ENCODE data around the gene PSG11.
"Not testable (repeated sequence)": the region's sequence is repeated elsewhere in the genome, so short reads cannot be mapped to it uniquely, and the experiment has no call there.

PSG11 gene

GRCh38 chr19:43021629-43022028 is 4.6 kb downstream of the PSG11 start:
- H3K9me3 ChIP-seq; H3K27me3 ChIP-seq; DNase-seq; H3K27ac ChIP-seq; intact Hi-C loops (cut with DNase I; ENCODE audit: low total_unique reads); H3K4me1 ChIP-seq; H3K4me3 ChIP-seq; H3K36me3 ChIP-seq: not testable (repeated sequence)

GRCh38 chr19:43019588-43019987 is 6.7 kb downstream of the PSG11 start:
- DNase-seq; H3K9me3 ChIP-seq; H3K4me1 ChIP-seq; intact Hi-C loops (cut with DNase I; ENCODE audit: low total_unique reads); H3K27ac ChIP-seq; H3K4me3 ChIP-seq; H3K36me3 ChIP-seq; H3K27me3 ChIP-seq: not testable (repeated sequence)

- H3K4me1 ChIP-seq; DNase-seq; H3K4me3 ChIP-seq; intact Hi-C loops (cut with DNase I; ENCODE audit: low total_unique reads); H3K27me3 ChIP-seq; H3K9me3 ChIP-seq; H3K27ac ChIP-seq; H3K36me3 ChIP-seq: not testable (repeated sequence)
These were observed 20.4 kb downstream of the PSG11 start for GRCh38 chr19:43005841-43006240.

- H3K36me3 ChIP-seq, DNase-seq, H3K27ac ChIP-seq: not testable (repeated sequence)
These were observed 21.4 kb downstream of the PSG11 start for GRCh38 chr19:43004846-43005245.

GRCh38 chr19:43003634-43004033 is 22.6 kb downstream of the PSG11 start:
- H3K9me3 ChIP-seq; DNase-seq; H3K27ac ChIP-seq; H3K36me3 ChIP-seq; H3K4me1 ChIP-seq; H3K4me3 ChIP-seq; intact Hi-C loops (cut with DNase I; ENCODE audit: low total_unique reads); H3K27me3 ChIP-seq: not testable (repeated sequence)

More at GRCh38 chr19:43004846-43005245, 21.4 kb downstream of the PSG11 start:
- H3K4me3 ChIP-seq; H3K4me1 ChIP-seq; H3K9me3 ChIP-seq; H3K27me3 ChIP-seq; intact Hi-C loops (cut with DNase I; ENCODE audit: low total_unique reads): not testable (repeated sequence)

- H3K4me1 ChIP-seq; H3K27ac ChIP-seq; H3K36me3 ChIP-seq; H3K4me3 ChIP-seq; H3K9me3 ChIP-seq; intact Hi-C loops (cut with DNase I; ENCODE audit: low total_unique reads); H3K27me3 ChIP-seq; DNase-seq: not testable (repeated sequence)
These were observed 23.3 kb downstream of the PSG11 start for GRCh38 chr19:43002948-43003347.

GRCh38 chr19:42996161-42996560 is 30.1 kb downstream of the PSG11 start:
- H3K9me3 ChIP-seq; H3K36me3 ChIP-seq; H3K4me3 ChIP-seq; DNase-seq; intact Hi-C loops (cut with DNase I; ENCODE audit: low total_unique reads); H3K27me3 ChIP-seq; H3K27ac ChIP-seq; H3K4me1 ChIP-seq: not testable (repeated sequence)

- H3K4me1 ChIP-seq, DNase-seq: not testable (repeated sequence)
These were observed 34.2 kb downstream of the PSG11 start for GRCh38 chr19:42992029-42992604.

GRCh38 chr19:42989851-42990250 is 36.4 kb downstream of the PSG11 start:
- Histone ChIP-seq H3K9me3 (no peaks in the 10 kb centered on the region), H3K36me3 (no peaks in the 10 kb centered on the region), H3K4me3 (no peak overlapping the region), H3K4me1 (no peaks in the 10 kb centered on the region), H3K27me3 (no peaks in the 10 kb centered on the region), H3K27ac (no peak overlapping the region)
- intact Hi-C loops (cut with DNase I; ENCODE audit: low total_unique reads), result no loop called here
- TF ChIP-seq CTCF (IDR thresholded peaks at IDR 0.05), result no peak
- DNase-seq, result no peak

More at GRCh38 chr19:42992029-42992604, 34.2 kb downstream of the PSG11 start:
- H3K9me3 ChIP-seq; H3K4me3 ChIP-seq; H3K36me3 ChIP-seq; H3K27ac ChIP-seq; H3K27me3 ChIP-seq; intact Hi-C loops (cut with DNase I; ENCODE audit: low total_unique reads): not testable (repeated sequence)

- H3K4me3 ChIP-seq; H3K9me3 ChIP-seq; H3K27ac ChIP-seq; H3K27me3 ChIP-seq; intact Hi-C loops (cut with DNase I; ENCODE audit: low total_unique reads); H3K36me3 ChIP-seq; H3K4me1 ChIP-seq; DNase-seq: not testable (repeated sequence)
These were observed 37.1 kb downstream of the PSG11 start for GRCh38 chr19:42989186-42989585.

- H3K27me3 ChIP-seq; H3K4me1 ChIP-seq; H3K36me3 ChIP-seq; DNase-seq; H3K4me3 ChIP-seq; H3K27ac ChIP-seq; intact Hi-C loops (cut with DNase I; ENCODE audit: low total_unique reads); H3K9me3 ChIP-seq: not testable (repeated sequence)
These were observed 38.1 kb downstream of the PSG11 start for GRCh38 chr19:42988206-42988605.

Measured in tibial artery (tissue), 4 donors.